VCaP (cell line): Measurements from ENCODE around the gene MGLL.

Source experiments
- H3K27ac ChIP-seq: fragments of 450-650 bp; 2 replicates; pipeline ENCODE4 v1.5.1; 2017
- TF ChIP-seq, protein P1 (sequence below): fragments of 450-650 bp; conservative IDR thresholded peaks from 2 replicates; pipeline ENCODE4 v1.5.1; 2017; ENCODE audit warnings: mild to moderate bottlenecking, moderate library complexity

MGLL gene

DNA sequence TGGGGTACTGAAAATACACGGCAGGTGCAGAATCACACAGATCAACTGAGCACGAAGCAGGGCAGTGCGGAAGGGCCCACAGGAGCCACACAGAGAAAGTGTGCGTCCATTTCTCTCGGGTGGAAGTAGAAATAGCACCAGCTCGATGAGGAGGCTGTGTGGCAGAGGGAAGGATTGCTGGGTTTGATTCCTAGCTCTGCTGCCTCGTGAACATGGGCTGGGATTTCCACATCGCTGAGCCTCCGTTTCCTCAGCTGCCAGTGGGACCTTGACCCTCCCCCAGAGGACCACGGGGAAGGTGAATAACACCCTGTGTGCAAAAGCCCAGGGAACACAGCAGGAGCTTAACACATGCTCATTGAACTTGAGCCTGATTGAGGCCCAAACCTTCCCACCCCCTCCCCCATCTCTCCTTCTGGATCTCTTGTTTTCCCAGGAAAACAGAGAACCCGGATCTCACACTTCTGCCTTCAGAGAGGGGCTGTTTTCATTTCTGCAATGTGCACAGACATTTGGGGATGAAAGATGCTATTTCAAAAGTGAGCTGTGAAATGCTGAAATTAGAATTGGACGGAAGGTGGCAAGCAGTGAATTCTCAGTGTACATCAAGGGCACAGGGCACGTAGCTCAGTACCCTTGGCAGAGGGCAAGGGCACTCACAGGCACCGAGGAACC is 111.2 kb downstream of the MGLL start:
- H3K27ac ChIP-seq: no peak overlapping the region
- TF ChIP-seq, protein P1, sequence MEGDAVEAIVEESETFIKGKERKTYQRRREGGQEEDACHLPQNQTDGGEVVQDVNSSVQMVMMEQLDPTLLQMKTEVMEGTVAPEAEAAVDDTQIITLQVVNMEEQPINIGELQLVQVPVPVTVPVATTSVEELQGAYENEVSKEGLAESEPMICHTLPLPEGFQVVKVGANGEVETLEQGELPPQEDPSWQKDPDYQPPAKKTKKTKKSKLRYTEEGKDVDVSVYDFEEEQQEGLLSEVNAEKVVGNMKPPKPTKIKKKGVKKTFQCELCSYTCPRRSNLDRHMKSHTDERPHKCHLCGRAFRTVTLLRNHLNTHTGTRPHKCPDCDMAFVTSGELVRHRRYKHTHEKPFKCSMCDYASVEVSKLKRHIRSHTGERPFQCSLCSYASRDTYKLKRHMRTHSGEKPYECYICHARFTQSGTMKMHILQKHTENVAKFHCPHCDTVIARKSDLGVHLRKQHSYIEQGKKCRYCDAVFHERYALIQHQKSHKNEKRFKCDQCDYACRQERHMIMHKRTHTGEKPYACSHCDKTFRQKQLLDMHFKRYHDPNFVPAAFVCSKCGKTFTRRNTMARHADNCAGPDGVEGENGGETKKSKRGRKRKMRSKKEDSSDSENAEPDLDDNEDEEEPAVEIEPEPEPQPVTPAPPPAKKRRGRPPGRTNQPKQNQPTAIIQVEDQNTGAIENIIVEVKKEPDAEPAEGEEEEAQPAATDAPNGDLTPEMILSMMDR: no peak

GRCh38 chr3:127710155-127710941 is 112.0 kb downstream of the MGLL start:
- TF ChIP-seq, protein P1: no peak
- no peak overlapping the region for H3K27ac ChIP-seq

- TF ChIP-seq, protein P1: no peak
- H3K27ac ChIP-seq: no peak overlapping the region
These were observed 112.8 kb downstream of the MGLL start for GRCh38 chr3:127709320-127710060.

GRCh38 chr3:127708837-127709236 is 113.5 kb downstream of the MGLL start:
- H3K27ac ChIP-seq: no peak overlapping the region
- TF ChIP-seq, protein P1: no peak

- no peak overlapping the region for H3K27ac ChIP-seq
- TF ChIP-seq, protein P1: no peak
These were observed 114.4 kb downstream of the MGLL start for GRCh38 chr3:127707851-127708411.

DNA sequence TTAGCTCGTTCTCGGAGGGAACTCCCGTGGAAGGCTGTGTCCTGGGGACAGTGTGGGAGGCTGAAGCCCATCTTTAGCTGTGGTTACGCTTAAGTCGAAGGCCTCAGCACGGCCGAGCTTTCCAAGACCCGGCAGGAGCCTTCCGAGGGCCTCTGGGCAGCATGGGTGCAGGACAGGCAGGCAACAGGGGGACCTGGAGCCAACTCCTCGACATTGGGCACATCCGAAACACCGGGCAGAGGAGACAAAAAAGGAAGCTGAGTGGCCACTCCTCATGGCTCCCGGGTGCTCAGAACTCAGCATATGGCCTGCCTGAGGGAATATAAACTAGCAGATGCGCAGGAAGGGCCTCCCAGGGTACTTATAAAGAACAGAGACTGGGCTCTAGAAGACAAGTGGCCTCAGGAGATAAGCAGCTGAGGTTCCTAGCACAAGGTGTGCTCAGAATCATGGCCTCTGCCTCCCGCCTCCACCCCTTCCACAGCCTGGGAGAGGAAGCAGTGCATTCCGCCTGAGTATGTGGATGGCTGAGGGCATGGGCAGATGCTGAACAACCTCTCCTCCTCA is 115.4 kb downstream of the MGLL start:
- TF ChIP-seq, protein P1: no peak
- no peak overlapping the region for H3K27ac ChIP-seq
